ENCODE results near the gene PCK2.

The PCK2 gene

DNA sequence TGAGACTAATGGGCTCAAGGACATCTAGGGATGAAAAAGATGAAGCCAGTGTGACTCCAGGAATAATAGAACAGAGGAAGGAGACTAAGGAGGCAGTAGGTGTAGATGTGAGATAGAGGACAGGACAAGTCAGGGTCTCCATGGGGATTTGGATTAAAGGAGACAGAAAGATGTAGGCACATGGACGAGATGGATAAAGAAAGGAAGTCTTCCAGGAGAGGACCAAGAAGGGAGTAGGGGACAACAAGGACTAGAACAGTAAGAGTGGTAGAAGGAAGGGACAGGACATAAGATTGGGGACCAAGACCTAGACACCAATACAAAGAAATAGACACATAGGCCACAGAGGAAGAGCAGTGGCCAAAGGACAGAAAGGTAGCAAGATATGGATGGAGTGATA, 7.1 kb upstream of the PCK2 start:
- no peak for DNase-seq (ENCODE audit: low spot score)
- in situ Hi-C loops (cut with MboI; ENCODE audit: low pct_unique_long_range_greater_than_20kb, low sequenced_read_pairs, unreplicated experiment), result loop anchor here (25.0 kb wide), 1 partner anchor 100 kb away; the partner anchor contains the start of gene DHRS4L2
- TF ChIP-seq, protein P1, sequence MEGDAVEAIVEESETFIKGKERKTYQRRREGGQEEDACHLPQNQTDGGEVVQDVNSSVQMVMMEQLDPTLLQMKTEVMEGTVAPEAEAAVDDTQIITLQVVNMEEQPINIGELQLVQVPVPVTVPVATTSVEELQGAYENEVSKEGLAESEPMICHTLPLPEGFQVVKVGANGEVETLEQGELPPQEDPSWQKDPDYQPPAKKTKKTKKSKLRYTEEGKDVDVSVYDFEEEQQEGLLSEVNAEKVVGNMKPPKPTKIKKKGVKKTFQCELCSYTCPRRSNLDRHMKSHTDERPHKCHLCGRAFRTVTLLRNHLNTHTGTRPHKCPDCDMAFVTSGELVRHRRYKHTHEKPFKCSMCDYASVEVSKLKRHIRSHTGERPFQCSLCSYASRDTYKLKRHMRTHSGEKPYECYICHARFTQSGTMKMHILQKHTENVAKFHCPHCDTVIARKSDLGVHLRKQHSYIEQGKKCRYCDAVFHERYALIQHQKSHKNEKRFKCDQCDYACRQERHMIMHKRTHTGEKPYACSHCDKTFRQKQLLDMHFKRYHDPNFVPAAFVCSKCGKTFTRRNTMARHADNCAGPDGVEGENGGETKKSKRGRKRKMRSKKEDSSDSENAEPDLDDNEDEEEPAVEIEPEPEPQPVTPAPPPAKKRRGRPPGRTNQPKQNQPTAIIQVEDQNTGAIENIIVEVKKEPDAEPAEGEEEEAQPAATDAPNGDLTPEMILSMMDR (IDR thresholded peaks at IDR 0.05; ENCODE audit: extremely low read depth, insufficient read depth, missing control alignments), result no peak

DNA sequence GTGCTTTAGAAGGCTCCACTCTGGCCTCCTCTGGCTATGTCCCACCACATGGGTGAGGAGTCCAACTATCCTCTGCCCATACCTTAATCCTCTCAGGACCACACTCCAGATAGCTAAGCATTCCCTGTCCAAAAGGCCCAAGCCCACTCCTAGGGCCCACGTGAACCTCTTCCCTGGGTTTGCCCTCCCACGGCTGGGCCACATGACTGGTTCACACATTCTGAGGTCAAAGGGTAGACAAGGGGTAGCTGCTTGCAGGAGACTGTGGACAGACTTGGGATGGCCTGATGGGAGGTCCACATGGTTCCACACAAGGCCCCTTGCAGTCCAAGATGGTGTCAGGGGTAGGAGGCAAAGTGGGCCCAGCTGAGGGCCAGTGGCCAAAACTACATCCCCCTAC, 6.0 kb upstream of the PCK2 start:
- TF ChIP-seq, protein P1 (IDR thresholded peaks at IDR 0.05; ENCODE audit: extremely low read depth, insufficient read depth, missing control alignments), result no peak
- no peak for DNase-seq (ENCODE audit: low spot score)
- in situ Hi-C loops (cut with MboI; ENCODE audit: low pct_unique_long_range_greater_than_20kb, low sequenced_read_pairs, unreplicated experiment), result loop anchor here (25.0 kb wide), 1 partner anchor 101 kb away; the partner anchor contains the start of gene DHRS4L2

DNA sequence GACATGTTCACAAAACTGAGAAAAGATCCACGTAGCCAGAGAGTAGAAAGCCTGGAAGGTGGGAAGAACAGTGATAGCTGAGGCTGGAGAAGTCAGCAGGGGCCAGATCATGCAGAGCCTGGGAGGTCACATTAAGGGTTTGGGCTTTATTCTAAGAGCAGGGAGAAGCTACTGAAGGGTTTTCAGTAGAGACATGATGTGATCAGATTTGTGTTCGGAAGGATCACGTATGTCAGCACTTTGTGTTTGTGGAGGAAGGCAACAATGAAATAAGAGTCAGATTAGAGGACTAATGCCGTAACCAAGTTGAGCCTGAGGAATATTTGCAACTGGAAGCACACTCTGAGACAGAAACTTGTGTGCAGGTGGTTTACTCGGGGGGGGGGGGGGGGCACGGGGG, 4.2 kb upstream of the PCK2 start:
- in situ Hi-C loops (cut with MboI; ENCODE audit: low pct_unique_long_range_greater_than_20kb, low sequenced_read_pairs, unreplicated experiment), result loop anchor here (25.0 kb wide), 1 partner anchor 103 kb away; the partner anchor contains the start of gene DHRS4L2
- no peak for DNase-seq (ENCODE audit: low spot score)
- TF ChIP-seq, protein P1 (IDR thresholded peaks at IDR 0.05; ENCODE audit: extremely low read depth, insufficient read depth, missing control alignments), result no peak

DNA sequence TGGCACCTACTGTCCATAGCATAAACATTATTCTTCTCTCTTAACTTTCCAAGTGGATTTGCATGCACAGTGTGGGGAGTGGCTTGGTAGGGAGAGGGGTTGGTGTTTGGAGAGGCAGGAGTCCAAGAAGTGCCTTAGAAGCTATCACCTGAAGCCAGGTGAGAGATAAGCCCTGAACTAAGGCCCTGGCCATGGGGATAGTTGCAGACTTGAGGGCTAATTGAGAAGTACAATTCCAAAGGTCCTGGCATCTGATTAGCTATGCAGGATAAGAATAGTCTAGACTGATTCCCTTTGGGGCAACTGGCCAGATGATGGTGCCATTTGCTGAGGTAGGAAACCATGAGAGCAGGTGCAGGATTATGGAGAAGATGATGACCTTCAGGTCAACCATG, 2.0 kb upstream of the PCK2 start:
- in situ Hi-C loops (cut with MboI; ENCODE audit: low pct_unique_long_range_greater_than_20kb, low sequenced_read_pairs, unreplicated experiment), result loop anchor here (25.0 kb wide), 1 partner anchor 105 kb away; the partner anchor contains the start of gene DHRS4L2
- TF ChIP-seq, protein P1 (IDR thresholded peaks at IDR 0.05; ENCODE audit: extremely low read depth, insufficient read depth, missing control alignments), result no peak

DNA sequence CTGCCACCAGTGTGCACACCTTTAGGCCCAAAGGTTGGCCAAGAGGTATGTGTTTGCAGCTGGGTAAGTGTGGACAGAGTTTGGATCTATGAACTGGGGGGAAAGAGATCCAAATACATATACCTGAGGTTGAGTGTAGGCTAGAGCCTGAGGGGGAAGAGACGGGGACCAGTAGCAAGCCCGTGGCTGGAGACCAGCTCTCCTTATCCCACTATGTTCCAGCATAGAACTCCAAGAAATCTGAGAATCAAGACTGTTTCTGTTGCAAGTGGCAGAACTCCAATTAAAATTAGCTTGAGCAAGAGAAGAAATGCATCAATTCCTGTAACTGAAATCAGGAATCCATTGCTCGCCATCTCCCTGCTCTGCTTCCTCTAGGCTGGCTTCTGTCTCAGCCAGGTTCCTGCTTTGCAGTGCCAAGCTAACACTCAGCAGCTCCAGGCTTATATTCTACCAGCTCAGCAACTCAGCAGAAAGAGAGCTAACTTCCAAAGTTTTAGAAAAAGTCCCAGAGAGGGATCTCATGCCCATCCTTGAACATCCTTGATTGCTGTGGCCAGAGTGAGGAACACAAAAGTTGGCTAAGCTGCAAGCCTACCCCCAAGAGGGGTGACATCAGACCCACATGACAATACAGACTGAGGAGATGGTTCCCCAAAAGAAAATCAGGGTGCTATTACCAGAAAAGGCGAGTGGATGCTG, 1.5 kb upstream of the PCK2 start:
- in situ Hi-C loops (cut with MboI; ENCODE audit: low pct_unique_long_range_greater_than_20kb, low sequenced_read_pairs, unreplicated experiment), result loop anchor here (25.0 kb wide), 1 partner anchor 105 kb away; the partner anchor contains the start of gene DHRS4L2
- DNase-seq (ENCODE audit: low spot score), result no peak
- TF ChIP-seq, protein P1 (IDR thresholded peaks at IDR 0.05; ENCODE audit: extremely low read depth, insufficient read depth, missing control alignments), result no peak

More for the DNA sequence above, 2.0 kb upstream of the PCK2 start:
- no peak for DNase-seq (ENCODE audit: low spot score)

DNA sequence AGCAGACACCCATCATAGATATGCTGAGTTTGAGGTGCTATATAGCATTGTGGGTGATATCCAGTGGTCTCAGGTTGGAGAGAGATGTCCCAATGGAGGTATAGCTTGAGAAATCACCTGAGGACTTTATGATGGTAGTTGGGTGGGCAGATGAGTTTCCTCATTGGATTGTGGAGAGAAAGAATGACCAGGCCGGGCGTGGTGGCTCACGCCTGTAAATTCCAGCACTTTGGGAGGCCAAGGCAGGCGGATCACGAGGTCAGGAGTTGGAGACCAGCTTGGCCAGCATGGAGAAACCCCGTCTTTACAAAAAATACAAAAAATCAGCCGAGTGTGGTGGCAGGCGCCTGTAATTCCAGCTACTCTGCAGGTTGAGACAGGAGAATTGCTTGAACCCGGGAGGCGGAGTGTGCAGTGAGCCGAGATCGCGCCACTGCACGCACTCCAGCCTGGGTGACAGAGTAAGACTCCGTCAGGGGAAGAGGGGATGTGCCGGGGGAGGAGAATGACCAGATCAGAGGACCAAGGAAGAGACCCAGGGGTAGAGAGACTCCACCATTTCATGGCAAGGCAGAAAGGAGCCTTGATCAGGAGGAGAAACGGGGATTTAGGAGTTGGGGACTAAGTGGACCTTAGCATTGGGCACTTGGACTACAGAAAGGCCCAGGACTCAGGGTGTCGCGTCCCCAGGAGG, 757 bp upstream of the PCK2 start:
- DNase-seq (ENCODE audit: low spot score), result no peak
- in situ Hi-C loops (cut with MboI; ENCODE audit: low pct_unique_long_range_greater_than_20kb, low sequenced_read_pairs, unreplicated experiment), result loop anchor here (25.0 kb wide), 1 partner anchor 106 kb away; the partner anchor contains the start of gene DHRS4L2
- TF ChIP-seq, protein P1 (IDR thresholded peaks at IDR 0.05; ENCODE audit: extremely low read depth, insufficient read depth, missing control alignments), result no peak
